Prostate gland (tissue), 2 donors: ENCODE data around the gene PCDH12. TPM values are rescaled to one million over a fixed set of nuclear protein-coding genes. Genes with fewer than 3 reads are reported as not detected.

Experiments used
- DNase-seq: peaks from one replicate; pipeline ENCODE4 v3.0.0-alpha.2; 2019; ENCODE audit warnings: low spot score
- H3K27ac ChIP-seq, 2 donors: fragments of 200-600 bp; sonication (generic); 2 replicates each; pipeline ENCODE4 v1.5.1; 2017 to 2019
- H3K27me3 ChIP-seq: fragments of 200-600 bp; sonication (generic); replicated peaks from 2 replicates; pipeline ENCODE4 v1.5.1; 2019; ENCODE audit not compliant: insufficient read depth
- H3K36me3 ChIP-seq, 2 donors: fragments of 200-600 bp; sonication (generic); 1 replicate in 1 of 2; 2 replicates in 1 of 2; pipeline versions ENCODE4 v1.5.1 to v1.8.1; 2017 to 2019
- H3K4me1 ChIP-seq: fragments of 200-600 bp; sonication (generic); replicated peaks from 2 replicates; pipeline ENCODE4 v1.5.1; 2019
- H3K4me3 ChIP-seq, 2 donors: fragments of 200-600 bp; sonication (generic); 2 replicates each; pipeline ENCODE4 v1.5.1; 2017 to 2019
- H3K9me3 ChIP-seq: fragments of 200-600 bp; sonication (generic); 2 replicates; pipeline ENCODE4 v1.5.1; 2017
- CTCF ChIP-seq, 4 experiments: fragments of 200-600 bp in 2 of 4; fragments of 450-650 bp in 2 of 4; sonication (generic) in 2 of 4; IDR thresholded peaks; 1 replicate in 3 of 4; 2 replicates in 1 of 4; pipeline ENCODE4 v1.5.1; 2016 to 2019; ENCODE audit warnings: antibody characterized with exemption in 4 of 4, mild to moderate bottlenecking in 2 of 4, moderate library complexity in 2 of 4
- POLR2A ChIP-seq: fragments of 450-650 bp; IDR thresholded peaks from one replicate; pipeline ENCODE4 v1.6.1; 2016; ENCODE audit warnings: antibody characterized with exemption, mild to moderate bottlenecking
- POLR2AphosphoS5 ChIP-seq: sonication (generic); formaldehyde crosslinking; IDR thresholded peaks from one replicate; pipeline ENCODE4 v1.6.1; 2017; ENCODE audit warnings: antibody characterized with exemption
- WGBS: methylation state at CpG from one replicate; pipeline ENCODE4 v1.1.5; 2018; 5-methylcytosine and 5-hydroxymethylcytosine counted together
- intact Hi-C: fragments of 100-400 bp; cut with DNase I; formaldehyde crosslinking; loops from one replicate; pipeline ENCODE4 v1.14.2; 2022
- total RNA-seq, 2 donors: library from RNA; depleted of rRNA; stranded (reverse); fragments of >200 nt; gene quantifications; one replicate each; pipeline ENCODE4 v1.1.0, GENCODE V29; 2016

The PCDH12 gene
- total RNA-seq, 2 donors from 2014 or later: 0.82 to 1.4 TPM

- peak overlapping the region; percentile 5 to 10 for H3K4me3 ChIP-seq
- H3K4me1 ChIP-seq: peaks cover 4% of the 10 kb centered on the region
- H3K9me3 ChIP-seq: no peaks in the 10 kb centered on the region
- DNase-seq: no peak
- no peak overlapping the region for H3K27ac ChIP-seq
- H3K27me3 ChIP-seq: peaks cover 5% of the 10 kb centered on the region
- 12% methylated on average over 16 of the region's 16 CpGs for WGBS
- H3K36me3 ChIP-seq: no peaks in the 10 kb centered on the region
- no peak for TF ChIP-seq CTCF (IDR thresholded peaks at IDR 0.05)
- no peak for TF ChIP-seq POLR2A
- TF ChIP-seq POLR2AphosphoS5: no peak
- intact Hi-C loops: no loop called here
Measured at GRCh38 chr5:141913560-141914198, 44.3 kb downstream of the PCDH12 start.

GRCh38 chr5:141910271-141910673 lies 47.7 kb downstream of the PCDH12 start:
- no peak for DNase-seq
- intact Hi-C loops: no loop called here
- TF ChIP-seq POLR2A (no peak), CTCF (IDR thresholded peaks at IDR 0.05) (no peak), POLR2AphosphoS5 (no peak)
- no peaks in the 10 kb centered on the region for H3K9me3 ChIP-seq
- peaks cover 5% of the 10 kb centered on the region for H3K27me3 ChIP-seq
- H3K4me1 ChIP-seq: peaks cover 4% of the 10 kb centered on the region
- 34% methylated on average over 2 of the region's 2 CpGs for WGBS
- H3K36me3 ChIP-seq: no peaks in the 10 kb centered on the region
- H3K27ac ChIP-seq: no peak overlapping the region
- H3K4me3 ChIP-seq: no peak overlapping the region

- Histone ChIP-seq H3K27ac (no peak overlapping the region), H3K36me3 (no peaks in the 10 kb centered on the region), H3K27me3 (peaks cover 5% of the 10 kb centered on the region), H3K9me3 (no peaks in the 10 kb centered on the region), H3K4me1 (peaks cover 4% of the 10 kb centered on the region), H3K4me3 (no peak overlapping the region)
- DNase-seq: no peak
- intact Hi-C loops: no loop called here
- TF ChIP-seq POLR2A (no peak), POLR2AphosphoS5 (no peak), CTCF (IDR thresholded peaks at IDR 0.05) (no peak)
- WGBS: 82% methylated on average over 4 of the region's 4 CpGs
Measured at GRCh38 chr5:141909212-141909611, 48.8 kb downstream of the PCDH12 start.

GRCh38 chr5:141908796-141909195 lies 49.2 kb downstream of the PCDH12 start:
- intact Hi-C loops: no loop called here
- no peak for DNase-seq
- H3K9me3 ChIP-seq: no peaks in the 10 kb centered on the region
- H3K27me3 ChIP-seq: peaks cover 5% of the 10 kb centered on the region
- no peak overlapping the region for H3K27ac ChIP-seq
- peaks cover 2% of the 10 kb centered on the region for H3K4me1 ChIP-seq
- H3K4me3 ChIP-seq: no peak overlapping the region
- 95% methylated on average over 2 of the region's 2 CpGs for WGBS
- no peak for TF ChIP-seq POLR2A
- TF ChIP-seq POLR2AphosphoS5: no peak
- TF ChIP-seq CTCF (IDR thresholded peaks at IDR 0.05): no peak
- H3K36me3 ChIP-seq: no peaks in the 10 kb centered on the region

- intact Hi-C loops: no loop called here
- Histone ChIP-seq H3K27me3 (no peaks in the 10 kb centered on the region), H3K4me3 (no peak overlapping the region), H3K36me3 (no peaks in the 10 kb centered on the region), H3K9me3 (no peaks in the 10 kb centered on the region), H3K4me1 (no peaks in the 10 kb centered on the region), H3K27ac (no peak overlapping the region)
- no peak for TF ChIP-seq POLR2A
- no peak for TF ChIP-seq POLR2AphosphoS5
- no peak for TF ChIP-seq CTCF (IDR thresholded peaks at IDR 0.05)
- DNase-seq: no peak
- 0% methylated on average over 1 of the region's 1 CpG for WGBS
Measured at GRCh38 chr5:141906972-141907371, 51.0 kb downstream of the PCDH12 start.
